ENCODE measurements around the gene FAM25G.
"Not testable (repeated sequence)": the region's sequence is repeated elsewhere in the genome, so short reads cannot be mapped to it uniquely, and the experiment has no call there.

Gene FAM25G

DNA sequence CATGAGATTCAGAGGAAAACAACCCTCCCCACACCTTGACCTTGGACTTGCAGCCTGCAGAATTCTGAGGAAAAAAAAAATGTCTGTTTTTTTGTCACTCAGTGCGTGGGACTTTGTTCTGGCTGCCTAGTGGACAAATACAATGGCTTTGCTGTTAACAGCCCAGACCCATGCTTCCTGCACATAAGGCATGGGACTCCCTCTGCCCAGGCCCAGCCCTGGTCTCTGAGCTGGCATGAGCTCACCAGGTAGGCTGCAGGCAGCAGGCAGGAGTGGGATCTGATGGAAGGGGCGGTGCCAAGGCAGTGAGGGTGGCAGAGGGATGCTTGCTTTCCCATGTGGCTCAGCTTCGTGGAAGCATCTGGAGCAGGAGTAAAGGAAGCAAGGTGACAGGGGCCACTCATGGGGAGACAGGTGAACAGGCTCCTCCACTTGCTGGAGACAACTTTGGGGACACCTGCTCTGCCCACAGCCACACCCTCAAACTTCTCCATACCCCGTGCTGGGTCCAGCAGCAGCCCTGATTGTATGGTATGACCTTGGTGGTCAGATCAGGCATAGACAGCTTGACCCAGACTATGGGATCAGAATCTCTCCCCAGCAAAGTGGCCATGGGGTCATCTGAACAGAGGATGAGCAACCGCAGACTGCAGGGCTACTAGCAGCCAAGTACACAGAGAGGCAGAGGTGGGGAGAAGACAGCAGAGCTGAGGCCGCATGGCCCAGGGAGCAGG is 34.5 kb downstream of the FAM25G start:
- DNase-seq (ENCODE audit: low read depth), result no peak
- H3K4me3 ChIP-seq (ENCODE audit: low read length), result no peak overlapping the region
- TF ChIP-seq, protein P1, sequence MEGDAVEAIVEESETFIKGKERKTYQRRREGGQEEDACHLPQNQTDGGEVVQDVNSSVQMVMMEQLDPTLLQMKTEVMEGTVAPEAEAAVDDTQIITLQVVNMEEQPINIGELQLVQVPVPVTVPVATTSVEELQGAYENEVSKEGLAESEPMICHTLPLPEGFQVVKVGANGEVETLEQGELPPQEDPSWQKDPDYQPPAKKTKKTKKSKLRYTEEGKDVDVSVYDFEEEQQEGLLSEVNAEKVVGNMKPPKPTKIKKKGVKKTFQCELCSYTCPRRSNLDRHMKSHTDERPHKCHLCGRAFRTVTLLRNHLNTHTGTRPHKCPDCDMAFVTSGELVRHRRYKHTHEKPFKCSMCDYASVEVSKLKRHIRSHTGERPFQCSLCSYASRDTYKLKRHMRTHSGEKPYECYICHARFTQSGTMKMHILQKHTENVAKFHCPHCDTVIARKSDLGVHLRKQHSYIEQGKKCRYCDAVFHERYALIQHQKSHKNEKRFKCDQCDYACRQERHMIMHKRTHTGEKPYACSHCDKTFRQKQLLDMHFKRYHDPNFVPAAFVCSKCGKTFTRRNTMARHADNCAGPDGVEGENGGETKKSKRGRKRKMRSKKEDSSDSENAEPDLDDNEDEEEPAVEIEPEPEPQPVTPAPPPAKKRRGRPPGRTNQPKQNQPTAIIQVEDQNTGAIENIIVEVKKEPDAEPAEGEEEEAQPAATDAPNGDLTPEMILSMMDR (conservative IDR thresholded peaks at IDR 0.05; ENCODE audit: low read depth, low read length), result no peak

DNA sequence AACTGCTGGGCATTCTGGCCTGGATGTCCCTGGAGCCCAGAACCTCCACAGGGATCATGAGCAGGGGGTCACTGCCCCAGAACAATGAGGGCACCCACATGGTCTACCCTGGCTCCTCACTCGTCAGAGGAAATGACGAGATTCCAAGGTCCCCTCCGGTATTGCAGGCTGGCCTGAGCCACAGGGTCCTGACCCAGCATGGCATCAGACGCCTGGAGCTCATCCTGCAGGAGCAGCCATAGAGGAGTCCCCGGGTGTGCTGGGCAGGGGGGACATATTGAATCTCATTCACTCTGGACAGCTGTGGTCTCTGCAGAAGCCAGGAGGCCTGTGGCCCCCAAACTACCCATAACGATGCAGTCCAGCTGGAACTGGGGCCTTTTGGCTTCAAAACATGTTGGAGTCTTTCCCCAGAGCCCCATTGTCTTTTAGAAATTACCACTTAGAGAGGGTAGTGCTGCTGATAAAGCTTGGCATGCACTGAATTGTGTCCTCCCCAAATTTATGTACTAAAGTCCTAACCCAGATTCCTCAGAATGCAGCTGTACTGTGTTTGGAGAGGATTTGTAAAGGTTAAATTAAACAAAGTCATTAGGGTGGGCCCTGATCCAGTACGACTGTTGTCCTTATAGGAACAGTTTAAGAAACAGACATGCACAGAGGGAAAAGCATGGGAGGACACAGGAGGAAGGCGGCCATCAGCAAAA is 35.3 kb downstream of the FAM25G start:
- DNase-seq (ENCODE audit: low read depth), result no peak
- H3K4me3 ChIP-seq (ENCODE audit: low read length), result no peak overlapping the region
- TF ChIP-seq, protein P1 (conservative IDR thresholded peaks at IDR 0.05; ENCODE audit: low read depth, low read length), result no peak

DNA sequence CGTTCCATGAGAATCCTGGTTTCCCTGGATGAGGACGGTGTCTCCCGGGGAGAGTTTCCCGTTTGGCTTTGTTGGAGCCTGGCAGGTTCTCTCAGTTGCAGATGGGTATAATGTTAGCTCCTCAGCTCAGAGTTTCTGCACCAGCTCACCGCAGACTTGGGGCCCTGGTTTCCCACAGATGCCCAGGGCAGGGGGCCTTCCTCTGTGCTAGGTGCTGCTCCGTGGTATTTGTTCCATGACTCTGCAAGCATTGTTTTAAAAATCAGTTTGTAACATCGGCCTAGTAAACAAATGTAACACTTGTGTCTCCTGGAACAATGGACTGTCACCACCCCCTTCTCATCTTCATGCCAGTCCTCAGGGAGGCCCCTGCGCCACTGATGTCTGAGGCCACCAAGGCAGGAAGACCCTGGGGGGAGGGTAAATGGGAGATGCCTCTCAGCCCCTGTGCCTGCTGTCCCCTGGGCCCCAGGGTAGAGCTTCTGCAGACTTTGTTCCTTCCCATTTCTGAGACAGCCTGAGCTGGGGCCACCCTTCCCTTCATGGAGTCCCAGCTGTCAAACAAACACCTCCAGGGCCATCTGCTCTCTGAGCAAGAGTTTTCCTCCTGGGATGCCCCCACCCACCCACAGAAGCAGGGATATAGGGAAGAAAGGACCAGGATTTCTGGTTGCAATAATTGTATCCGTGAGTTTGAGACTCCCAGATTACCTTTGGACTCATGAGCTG is 36.0 kb downstream of the FAM25G start:
- H3K4me3 ChIP-seq (ENCODE audit: low read length); DNase-seq (ENCODE audit: low read depth): not testable (repeated sequence)

DNA sequence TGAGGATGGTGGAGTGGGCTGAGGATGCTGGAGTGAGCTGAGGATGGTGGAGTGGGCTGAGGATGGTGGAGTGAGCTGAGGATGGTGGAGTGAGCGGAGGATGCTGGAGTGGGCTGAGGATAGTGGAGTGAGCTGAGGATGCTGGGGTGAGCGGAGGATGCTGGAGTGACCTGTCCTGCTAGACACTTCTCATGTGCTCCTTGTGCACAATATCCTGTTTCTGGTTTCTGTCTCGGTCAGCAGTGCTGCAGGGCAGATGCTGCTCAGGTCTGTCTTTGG is 36.8 kb downstream of the FAM25G start:
- TF ChIP-seq, protein P1 (conservative IDR thresholded peaks at IDR 0.05; ENCODE audit: low read depth, low read length), result no peak
- no peak for DNase-seq (ENCODE audit: low read depth)
- no peak overlapping the region for H3K4me3 ChIP-seq (ENCODE audit: low read length)

DNA sequence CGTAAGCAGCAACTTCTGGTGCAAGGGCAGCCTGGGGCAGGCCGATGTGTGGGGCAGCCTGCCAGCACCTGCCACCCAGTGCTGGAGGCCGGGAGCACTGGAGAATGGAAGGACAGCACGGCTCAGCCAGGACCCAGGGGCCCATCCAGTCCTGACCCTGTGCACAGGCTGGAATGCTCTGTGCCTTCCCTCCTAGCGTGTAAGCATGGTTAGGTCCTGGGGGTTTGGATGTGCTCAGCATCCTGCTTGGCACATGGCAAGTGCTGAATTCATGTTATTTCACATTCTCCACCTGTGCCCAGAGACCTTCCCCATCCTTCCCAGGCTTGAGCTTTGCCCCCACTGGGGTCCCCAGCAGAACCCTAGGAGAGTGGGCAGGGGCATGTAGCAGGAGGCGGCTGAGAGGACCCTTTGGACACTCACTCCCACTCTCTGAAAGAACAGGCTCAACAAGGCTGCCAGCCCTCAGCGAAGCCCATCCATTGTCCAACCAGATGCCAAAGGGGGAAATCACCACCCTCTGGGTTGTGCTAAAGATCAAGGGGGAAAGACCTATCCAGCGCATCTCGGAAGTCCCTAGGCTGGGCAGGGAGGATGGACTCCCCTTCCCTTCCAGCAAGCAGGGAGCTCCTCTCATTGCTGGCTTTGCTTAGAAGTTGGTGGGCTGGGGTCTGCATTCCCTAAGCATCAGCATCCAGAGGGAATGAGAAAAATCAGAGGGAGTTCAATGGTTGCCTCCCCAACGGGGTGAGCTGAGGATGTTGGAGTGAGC is 37.3 kb downstream of the FAM25G start:
- no peak overlapping the region for H3K4me3 ChIP-seq (ENCODE audit: low read length)
- no peak for DNase-seq (ENCODE audit: low read depth)
- TF ChIP-seq, protein P1 (conservative IDR thresholded peaks at IDR 0.05; ENCODE audit: low read depth, low read length), result no peak

DNA sequence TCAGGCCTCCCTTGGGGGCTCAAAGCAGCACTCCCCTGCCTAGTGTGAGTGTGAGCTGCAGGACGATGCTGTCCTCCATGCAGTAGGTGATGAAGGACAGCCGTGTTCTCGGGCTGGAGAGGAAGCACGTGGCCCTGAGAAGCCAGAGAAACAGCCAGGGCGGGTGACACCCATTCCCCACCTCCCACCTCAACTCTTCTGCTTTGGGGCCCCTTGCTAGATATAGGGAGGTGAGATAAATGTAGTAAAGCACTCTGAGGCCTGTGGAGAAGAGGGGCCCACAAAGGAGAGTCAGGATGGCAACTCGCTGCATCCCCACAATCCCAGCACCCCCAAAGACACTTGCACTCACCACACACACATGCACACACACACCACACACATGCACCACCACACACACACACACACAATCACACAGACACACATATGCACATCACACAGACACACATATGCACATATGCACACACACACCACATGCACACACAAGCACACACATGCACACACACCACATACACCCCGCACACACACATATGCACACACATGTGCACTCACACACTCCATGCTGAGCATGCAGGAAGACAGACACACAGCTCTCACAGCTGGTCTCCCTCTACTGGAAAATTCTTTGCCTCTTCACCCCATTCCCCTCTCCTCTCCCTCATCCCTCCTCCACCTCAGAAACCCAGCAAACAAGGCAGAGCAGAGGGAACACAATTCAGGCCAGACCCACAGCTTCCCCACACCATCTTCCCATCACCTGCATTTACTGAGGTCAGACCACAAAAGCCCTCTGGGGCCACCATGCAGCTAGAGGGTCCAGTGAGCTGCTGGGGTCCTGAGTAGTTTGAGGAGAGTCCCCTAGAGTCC is 38.1 kb downstream of the FAM25G start:
- no peak for DNase-seq (ENCODE audit: low read depth)
- TF ChIP-seq, protein P1 (conservative IDR thresholded peaks at IDR 0.05; ENCODE audit: low read depth, low read length), result no peak
- no peak overlapping the region for H3K4me3 ChIP-seq (ENCODE audit: low read length)
